ENCODE data around the gene IL18R1.

DNA sequence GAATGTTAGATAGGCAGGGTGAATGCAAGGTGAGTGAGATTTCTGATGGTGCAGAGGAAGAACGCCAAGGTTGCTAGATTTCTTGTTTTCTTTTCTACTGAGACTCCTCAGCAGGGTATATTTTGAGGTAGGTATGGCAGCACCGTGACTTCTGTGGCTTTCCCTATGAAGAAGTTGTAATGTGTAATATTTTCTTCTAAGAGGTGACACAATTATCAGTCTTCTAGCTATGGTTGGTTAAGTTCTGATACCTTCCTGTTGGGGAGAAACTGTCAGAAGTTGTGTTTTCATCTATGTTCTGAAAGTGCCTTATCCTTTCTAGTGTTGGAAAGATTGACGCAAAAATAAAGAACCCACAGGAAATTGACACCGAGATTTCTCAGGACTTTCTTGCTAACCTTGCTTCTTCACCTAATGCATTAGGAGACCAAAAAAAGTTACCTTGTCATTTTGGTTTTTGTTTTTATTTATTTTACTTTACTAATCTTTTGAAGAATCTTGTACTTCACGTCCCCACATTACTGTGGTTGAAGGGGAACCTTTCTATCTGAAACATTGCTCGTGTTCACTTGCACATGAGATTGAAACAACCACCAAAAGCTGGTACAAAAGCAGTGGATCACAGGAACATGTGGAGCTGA, 11.9 kb downstream of the IL18R1 start:
- TF ChIP-seq, protein P1, sequence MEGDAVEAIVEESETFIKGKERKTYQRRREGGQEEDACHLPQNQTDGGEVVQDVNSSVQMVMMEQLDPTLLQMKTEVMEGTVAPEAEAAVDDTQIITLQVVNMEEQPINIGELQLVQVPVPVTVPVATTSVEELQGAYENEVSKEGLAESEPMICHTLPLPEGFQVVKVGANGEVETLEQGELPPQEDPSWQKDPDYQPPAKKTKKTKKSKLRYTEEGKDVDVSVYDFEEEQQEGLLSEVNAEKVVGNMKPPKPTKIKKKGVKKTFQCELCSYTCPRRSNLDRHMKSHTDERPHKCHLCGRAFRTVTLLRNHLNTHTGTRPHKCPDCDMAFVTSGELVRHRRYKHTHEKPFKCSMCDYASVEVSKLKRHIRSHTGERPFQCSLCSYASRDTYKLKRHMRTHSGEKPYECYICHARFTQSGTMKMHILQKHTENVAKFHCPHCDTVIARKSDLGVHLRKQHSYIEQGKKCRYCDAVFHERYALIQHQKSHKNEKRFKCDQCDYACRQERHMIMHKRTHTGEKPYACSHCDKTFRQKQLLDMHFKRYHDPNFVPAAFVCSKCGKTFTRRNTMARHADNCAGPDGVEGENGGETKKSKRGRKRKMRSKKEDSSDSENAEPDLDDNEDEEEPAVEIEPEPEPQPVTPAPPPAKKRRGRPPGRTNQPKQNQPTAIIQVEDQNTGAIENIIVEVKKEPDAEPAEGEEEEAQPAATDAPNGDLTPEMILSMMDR (optimal IDR thresholded peaks at IDR 0.05 in 1 of 3, IDR thresholded peaks at IDR 0.05 in 1 of 3, conservative IDR thresholded peaks at IDR 0.05 in 1 of 3; ENCODE audit: extremely low read depth in 1 of 3, insufficient read depth in 2 of 3, low read length in 3 of 3): no peak
- no peak for TF ChIP-seq EZH2 (IDR thresholded peaks at IDR 0.05; ENCODE audit: low read length)
